ENCODE measurements around the gene TBPL1.
"Not testable (repeated sequence)": the region's sequence is repeated elsewhere in the genome, so short reads cannot be mapped to it uniquely, and the experiment has no call there.

The TBPL1 gene

GRCh38 chr6:133923938-133924593 lies 29.0 kb upstream of the TBPL1 start:
- TF ChIP-seq OSR1 (CRISPR knock-in tag; IDR thresholded peaks at IDR 0.05) (no peak), GLIS3 (CRISPR knock-in tag; IDR thresholded peaks at IDR 0.05) (no peak), SNAI2 (CRISPR knock-in tag; IDR thresholded peaks at IDR 0.05) (no peak), ZFP30 (CRISPR knock-in tag; IDR thresholded peaks at IDR 0.05) (no peak), ZNF70 (CRISPR knock-in tag; IDR thresholded peaks at IDR 0.05) (no peak), ZNF8 (CRISPR knock-in tag; IDR thresholded peaks at IDR 0.05) (no peak), BACH2 (CRISPR knock-in tag; IDR thresholded peaks at IDR 0.05; ENCODE audit: borderline replicate concordance) (no peak), ESRRG (CRISPR knock-in tag; IDR thresholded peaks at IDR 0.05) (no peak), TSHZ2 (CRISPR knock-in tag; IDR thresholded peaks at IDR 0.05) (no peak), ISL1 (CRISPR knock-in tag; IDR thresholded peaks at IDR 0.05) (no peak), POU6F1 (CRISPR knock-in tag; IDR thresholded peaks at IDR 0.05; ENCODE audit: borderline replicate concordance, low read depth) (no peak), CSRNP3 (CRISPR knock-in tag; IDR thresholded peaks at IDR 0.05) (no peak), CSDC2 (CRISPR knock-in tag; IDR thresholded peaks at IDR 0.05) (no peak)
- ATAC-seq: peak; percentile 98

GRCh38 chr6:133931221-133931620 lies 21.8 kb upstream of the TBPL1 start:
- ATAC-seq: not testable (repeated sequence)

- ATAC-seq: not testable (repeated sequence)
Measured at GRCh38 chr6:133936352-133936751, 16.7 kb upstream of the TBPL1 start.

- ATAC-seq: no peak
- TF ChIP-seq PATZ1 (CRISPR knock-in tag; IDR thresholded peaks at IDR 0.05; ENCODE audit: borderline replicate concordance): no peak
Measured at GRCh38 chr6:133937909-133938308, 15.1 kb upstream of the TBPL1 start.

GRCh38 chr6:133938533-133938932 lies 14.5 kb upstream of the TBPL1 start:
- TF ChIP-seq CREB5 (CRISPR knock-in tag; IDR thresholded peaks at IDR 0.05; ENCODE audit: low read depth): no peak
- TF ChIP-seq OSR1 (CRISPR knock-in tag; IDR thresholded peaks at IDR 0.05): no peak
- TF ChIP-seq TSHZ2 (CRISPR knock-in tag; IDR thresholded peaks at IDR 0.05): no peak
- TF ChIP-seq ZFP30 (CRISPR knock-in tag; IDR thresholded peaks at IDR 0.05): no peak
- TF ChIP-seq POU6F1 (CRISPR knock-in tag; IDR thresholded peaks at IDR 0.05; ENCODE audit: borderline replicate concordance, low read depth): no peak
- TF ChIP-seq CSRNP3 (CRISPR knock-in tag; IDR thresholded peaks at IDR 0.05): no peak
- TF ChIP-seq SNAI2 (CRISPR knock-in tag; IDR thresholded peaks at IDR 0.05): no peak
- no peak for TF ChIP-seq ISL1 (CRISPR knock-in tag; IDR thresholded peaks at IDR 0.05)
- TF ChIP-seq ZNF565 (CRISPR knock-in tag; conservative IDR thresholded peaks at IDR 0.05; ENCODE audit: low read depth): no peak
- no peak for TF ChIP-seq TOX (CRISPR knock-in tag; IDR thresholded peaks at IDR 0.05; ENCODE audit: borderline replicate concordance)
- no peak for TF ChIP-seq ZFP3 (CRISPR knock-in tag; IDR thresholded peaks at IDR 0.05)
- TF ChIP-seq ZNF8 (CRISPR knock-in tag; IDR thresholded peaks at IDR 0.05): no peak

More at GRCh38 chr6:133938533-133938932, 14.5 kb upstream of the TBPL1 start:
- ATAC-seq: no peak
